NCI-H2029 (cell line): ENCODE data around the gene LEPROT.

Experiments
- DNase-seq: peaks from one replicate; lab custom pipeline; 2025; lab: John Stamatoyannopoulos, UW

Gene LEPROT

DNA sequence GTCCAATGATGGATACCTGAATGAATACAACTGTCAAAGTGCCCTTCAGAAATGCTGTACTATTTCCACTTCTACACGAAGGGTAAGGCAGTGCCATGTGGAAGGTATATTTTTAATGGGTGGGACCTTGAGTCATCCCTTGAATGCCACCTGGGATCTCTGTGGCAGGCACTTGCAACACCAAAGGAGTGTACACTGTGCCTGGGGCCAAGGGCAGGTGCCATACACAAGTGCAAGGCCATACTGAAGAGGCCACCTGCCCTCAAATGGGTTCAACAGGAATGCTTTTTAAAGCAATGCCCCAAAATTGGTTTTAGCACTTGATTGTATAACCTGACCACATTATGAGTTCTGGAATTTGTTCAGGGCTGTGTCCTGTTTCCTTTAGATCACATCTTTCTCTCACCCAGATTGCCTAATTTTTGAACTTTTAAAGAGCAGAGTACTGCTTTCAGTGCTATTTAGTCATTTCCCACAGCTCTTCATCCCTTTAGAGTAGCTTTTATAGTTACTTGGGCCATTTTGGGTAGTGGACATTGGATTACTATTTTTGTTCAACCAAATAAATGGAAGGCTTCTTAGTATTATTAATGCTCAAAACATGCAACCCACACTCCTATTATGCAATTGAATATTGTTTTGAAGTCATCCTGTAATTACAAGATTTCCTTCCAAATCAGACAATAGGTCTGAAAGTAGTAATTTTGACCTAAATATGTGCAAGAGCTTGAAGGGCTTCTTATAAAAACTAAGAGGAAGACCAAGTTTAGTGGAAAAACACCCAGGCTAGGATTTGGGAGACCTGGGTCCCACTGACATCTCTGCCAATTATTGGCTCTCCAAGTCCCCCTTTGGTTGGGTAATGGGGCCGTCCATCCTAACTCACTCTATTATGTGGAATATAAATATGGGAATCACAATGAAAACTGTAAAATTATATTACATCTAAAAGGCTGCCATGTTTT is 57.2 kb downstream of the LEPROT start:
- no peak for DNase-seq

DNA sequence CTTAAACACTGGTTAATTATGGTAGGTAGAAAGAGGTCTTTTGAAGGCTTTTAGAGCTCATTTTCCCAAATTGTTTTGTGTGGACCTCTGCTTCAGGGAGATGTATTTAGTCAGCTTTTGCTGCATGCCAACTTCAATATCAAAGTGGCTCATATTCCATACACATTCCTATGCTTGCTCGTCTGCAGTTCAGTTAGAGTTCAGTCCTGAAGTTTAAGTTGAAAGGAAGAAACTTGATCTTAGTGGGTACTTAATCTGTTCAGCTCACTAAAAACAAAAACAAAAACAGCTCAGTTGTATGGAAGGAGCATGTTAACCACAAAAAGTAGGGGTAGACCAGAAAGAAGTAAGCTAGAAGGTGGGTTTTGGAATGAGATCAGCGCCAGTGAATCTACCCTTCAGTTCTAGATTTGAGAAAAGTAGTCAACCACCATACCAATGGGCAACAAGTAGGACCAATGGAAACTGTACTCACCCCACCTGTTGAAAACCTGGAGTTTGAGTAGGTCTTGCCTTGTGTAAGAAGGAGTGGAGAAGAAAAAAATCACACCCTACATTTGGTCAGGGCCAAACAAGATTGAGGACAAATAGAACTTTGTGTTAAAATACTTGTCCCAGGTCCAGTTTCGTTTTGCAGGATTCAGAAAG is 58.0 kb downstream of the LEPROT start:
- no peak for DNase-seq

- no peak for DNase-seq
Measured at GRCh38 chr1:65479554-65480204, 59.2 kb downstream of the LEPROT start.

DNA sequence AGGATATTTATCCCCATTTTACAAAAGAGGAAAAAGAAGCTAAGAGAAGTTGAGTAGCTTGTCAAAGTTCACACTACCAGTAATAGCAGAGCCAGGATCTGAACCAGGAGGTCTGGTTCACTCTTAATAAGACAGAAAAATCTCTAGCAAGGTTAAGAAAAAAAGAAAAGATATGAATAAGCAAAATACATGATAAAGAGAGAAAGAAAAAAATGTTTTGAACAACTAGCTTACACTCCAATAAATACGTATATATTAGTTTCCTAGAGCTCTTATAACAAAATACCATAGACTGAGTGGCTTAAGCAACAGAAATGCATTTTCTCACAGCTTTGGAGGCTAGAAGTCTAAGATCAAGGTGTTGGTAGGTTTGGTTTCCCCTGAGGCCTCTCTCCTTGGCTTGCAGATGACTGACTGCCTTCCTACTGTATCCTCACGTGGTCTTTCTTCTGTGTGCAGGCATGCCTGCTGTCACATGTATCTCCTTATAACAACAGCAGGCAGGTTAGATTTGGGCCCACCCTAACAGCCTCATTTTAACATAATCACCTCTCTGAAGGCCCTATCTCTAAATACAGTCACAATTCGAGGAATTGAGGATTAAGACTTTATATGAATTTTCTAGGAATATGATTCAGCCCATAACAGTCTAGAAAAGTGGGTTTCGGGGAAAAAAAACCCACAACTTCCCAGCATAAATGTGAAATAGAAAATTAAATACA is 60.4 kb downstream of the LEPROT start:
- DNase-seq = no peak

GRCh38 chr1:65483993-65484754 is 63.7 kb downstream of the LEPROT start:
- DNase-seq = no peak
